Fibroblast of lung (primary cell): ENCODE results near the gene EXOC6B.

Source experiments
- CTCF ChIP-seq, 2 donors: IDR thresholded peaks in 1 of 2; conservative IDR thresholded peaks in 1 of 2; 1 replicate in 1 of 2; 2 replicates in 1 of 2; pipeline ENCODE4 v1.5.1; 2011 to 2012; ENCODE audit warnings: low read length in 2 of 2, control low read depth in 1 of 2, inconsistent platforms in 1 of 2, low read depth in 1 of 2, mild to moderate bottlenecking in 1 of 2
- EZH2 ChIP-seq: IDR thresholded peaks from 2 replicates; pipeline ENCODE4 v1.5.1; 2012; ENCODE audit warnings: low read length, control low read depth, mild to moderate bottlenecking; ENCODE audit errors: missing control alignments

DNA sequence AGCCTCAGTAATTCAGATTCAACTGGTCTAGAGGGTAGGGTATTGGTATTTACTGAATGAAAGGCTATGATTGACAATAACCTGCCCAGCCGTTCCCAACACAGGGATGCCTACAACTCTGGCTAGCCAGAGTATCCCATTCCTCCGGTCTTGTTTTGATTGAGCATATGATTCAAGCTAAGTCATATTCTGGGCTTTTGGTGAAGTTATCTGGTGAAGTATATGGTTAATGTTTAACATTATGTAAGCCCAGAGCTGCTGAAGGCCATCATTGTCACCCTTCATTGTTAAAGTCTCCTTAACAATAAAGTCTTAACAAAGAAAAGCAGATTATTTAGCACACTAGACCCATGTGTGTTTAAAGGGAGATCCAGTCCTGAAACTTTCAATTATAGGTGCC lies 152.6 kb downstream of the EXOC6B start:
- TF ChIP-seq CTCF (conservative IDR thresholded peaks at IDR 0.05 in 1 of 2, IDR thresholded peaks at IDR 0.05 in 1 of 2; ENCODE audit: low read depth in 1 of 2, low read length in 2 of 2) (no peak), EZH2 (no peak)
